Measurements from ENCODE around the gene SLC25A25. TPM values are rescaled to one million over a fixed set of nuclear protein-coding genes. Genes with fewer than 3 reads are reported as not detected.
"Not testable (repeated sequence)": the region's sequence is repeated elsewhere in the genome, so short reads cannot be mapped to it uniquely, and the experiment has no call there.

The SLC25A25 gene
- polyA plus RNA-seq (2013, experiment 1 of 2) = 9.7 TPM
- 10.2 TPM for polyA plus RNA-seq (2013, experiment 2 of 2)

GRCh38 chr9:128067645-128068385, at the start of gene SLC25A25:
SLC25A25 (plus strand) TSS chr9:128068232; CDS start chr9:128068320, 88 bp downstream.
- WGBS = under 1% methylated on average over 67 of the region's 67 CpGs
- peak within 1 kb of the TSS; percentile 95 for H3K27ac ChIP-seq (ENCODE audit: low read depth, low read length)
- H3K4me1 ChIP-seq (ENCODE audit: insufficient read depth, low read length) = peaks cover 25% of the 10 kb centered on the region
- no peaks in the 10 kb centered on the region for H3K9me3 ChIP-seq (ENCODE audit: insufficient read depth, low read depth, low read length)
- H3K4me3 ChIP-seq (ENCODE audit: low read length) = peak within 1 kb of the TSS; percentile 75
- H3K27me3 ChIP-seq (ENCODE audit: insufficient read depth, low read length) = no peaks in the 10 kb centered on the region
- H3K36me3 ChIP-seq (ENCODE audit: insufficient read depth, low read length) = no peaks in the 10 kb centered on the region; the same call in 1 of the 2 replicates
- H3K9ac ChIP-seq (ENCODE audit: low read depth, low read length) = peak within 1 kb of the TSS; percentile 89

- Histone ChIP-seq H3K4me1 (ENCODE audit: insufficient read depth, low read length) (no peaks in the 10 kb centered on the region), H3K9me3 (ENCODE audit: insufficient read depth, low read depth, low read length) (no peaks in the 10 kb centered on the region), H3K9ac (ENCODE audit: low read depth, low read length) (no peak overlapping the region), H3K36me3 (ENCODE audit: insufficient read depth, low read length) (no peaks in the 10 kb centered on the region), H3K4me3 (ENCODE audit: low read length) (no peak overlapping the region), H3K27ac (ENCODE audit: low read depth, low read length) (no peak overlapping the region), H3K27me3 (ENCODE audit: insufficient read depth, low read length) (no peaks in the 10 kb centered on the region)
- WGBS = 81% methylated on average over 4 of the region's 4 CpGs
These were observed 47.3 kb upstream of the SLC25A25 start for GRCh38 chr9:128020692-128021091.

- no peak overlapping the region for H3K9ac ChIP-seq (ENCODE audit: low read depth, low read length)
- no peaks in the 10 kb centered on the region for H3K4me1 ChIP-seq (ENCODE audit: insufficient read depth, low read length)
- H3K36me3 ChIP-seq (ENCODE audit: insufficient read depth, low read length) = no peaks in the 10 kb centered on the region
- no peaks in the 10 kb centered on the region for H3K27me3 ChIP-seq (ENCODE audit: insufficient read depth, low read length)
- no peaks in the 10 kb centered on the region for H3K9me3 ChIP-seq (ENCODE audit: insufficient read depth, low read depth, low read length)
- H3K27ac ChIP-seq (ENCODE audit: low read depth, low read length) = no peak overlapping the region
- 50% methylated on average over 1 of the region's 1 CpG for WGBS
- H3K4me3 ChIP-seq (ENCODE audit: low read length) = no peak overlapping the region
These were observed 46.9 kb upstream of the SLC25A25 start for GRCh38 chr9:128021098-128021497.

- no peak overlapping the region for H3K4me3 ChIP-seq (ENCODE audit: low read length)
- H3K36me3 ChIP-seq (ENCODE audit: insufficient read depth, low read length) = no peaks in the 10 kb centered on the region
- no peaks in the 10 kb centered on the region for H3K27me3 ChIP-seq (ENCODE audit: insufficient read depth, low read length)
- WGBS = 89% methylated on average over 2 of the region's 2 CpGs
- H3K27ac ChIP-seq (ENCODE audit: low read depth, low read length) = no peak overlapping the region
- no peaks in the 10 kb centered on the region for H3K9me3 ChIP-seq (ENCODE audit: insufficient read depth, low read depth, low read length)
- H3K4me1 ChIP-seq (ENCODE audit: insufficient read depth, low read length) = no peaks in the 10 kb centered on the region
- no peak overlapping the region for H3K9ac ChIP-seq (ENCODE audit: low read depth, low read length)
These were observed 45.1 kb upstream of the SLC25A25 start for GRCh38 chr9:128022886-128023285.

- not testable (repeated sequence) for H3K36me3 ChIP-seq (ENCODE audit: insufficient read depth, low read length); H3K9ac ChIP-seq (ENCODE audit: low read depth, low read length); H3K27ac ChIP-seq (ENCODE audit: low read depth, low read length); H3K4me1 ChIP-seq (ENCODE audit: insufficient read depth, low read length); H3K4me3 ChIP-seq (ENCODE audit: low read length); H3K9me3 ChIP-seq (ENCODE audit: insufficient read depth, low read depth, low read length); H3K27me3 ChIP-seq (ENCODE audit: insufficient read depth, low read length)
- 92% methylated on average over 10 of the region's 12 CpGs for WGBS
These were observed 44.4 kb upstream of the SLC25A25 start for GRCh38 chr9:128023671-128024070.

- Histone ChIP-seq H3K36me3 (ENCODE audit: insufficient read depth, low read length) (no peaks in the 10 kb centered on the region), H3K27me3 (ENCODE audit: insufficient read depth, low read length) (no peaks in the 10 kb centered on the region), H3K4me3 (ENCODE audit: low read length) (no peak overlapping the region), H3K9ac (ENCODE audit: low read depth, low read length) (no peak overlapping the region), H3K27ac (ENCODE audit: low read depth, low read length) (no peak overlapping the region), H3K9me3 (ENCODE audit: insufficient read depth, low read depth, low read length) (no peaks in the 10 kb centered on the region), H3K4me1 (ENCODE audit: insufficient read depth, low read length) (no peaks in the 10 kb centered on the region)
- 91% methylated on average over 4 of the region's 5 CpGs for WGBS
These were observed 43.2 kb upstream of the SLC25A25 start for GRCh38 chr9:128024761-128025308.

- 79% methylated on average over 4 of the region's 4 CpGs for WGBS
- no peaks in the 10 kb centered on the region for H3K27me3 ChIP-seq (ENCODE audit: insufficient read depth, low read length)
These were observed 42.3 kb upstream of the SLC25A25 start for GRCh38 chr9:128025736-128026135.

GRCh38 chr9:128026255-128026772, 41.7 kb upstream of the SLC25A25 start:
- Histone ChIP-seq H3K9me3 (ENCODE audit: insufficient read depth, low read depth, low read length) (no peaks in the 10 kb centered on the region), H3K4me3 (ENCODE audit: low read length) (no peak overlapping the region), H3K4me1 (ENCODE audit: insufficient read depth, low read length) (no peaks in the 10 kb centered on the region), H3K27ac (ENCODE audit: low read depth, low read length) (no peak overlapping the region), H3K27me3 (ENCODE audit: insufficient read depth, low read length) (no peaks in the 10 kb centered on the region), H3K36me3 (ENCODE audit: insufficient read depth, low read length) (no peaks in the 10 kb centered on the region), H3K9ac (ENCODE audit: low read depth, low read length) (no peak overlapping the region)
- WGBS = 93% methylated on average over 12 of the region's 12 CpGs

More at GRCh38 chr9:128025736-128026135, 42.3 kb upstream of the SLC25A25 start:
- no peak overlapping the region for H3K4me3 ChIP-seq (ENCODE audit: low read length)
- no peaks in the 10 kb centered on the region for H3K9me3 ChIP-seq (ENCODE audit: insufficient read depth, low read depth, low read length)
- H3K36me3 ChIP-seq (ENCODE audit: insufficient read depth, low read length) = no peaks in the 10 kb centered on the region
- H3K27ac ChIP-seq (ENCODE audit: low read depth, low read length) = no peak overlapping the region
- no peak overlapping the region for H3K9ac ChIP-seq (ENCODE audit: low read depth, low read length)
- H3K4me1 ChIP-seq (ENCODE audit: insufficient read depth, low read length) = no peaks in the 10 kb centered on the region

GRCh38 chr9:128026773-128027541, 41.1 kb upstream of the SLC25A25 start:
- WGBS = 85% methylated on average over 11 of the region's 11 CpGs
- Histone ChIP-seq H3K9ac (ENCODE audit: low read depth, low read length) (no peak overlapping the region), H3K27ac (ENCODE audit: low read depth, low read length) (no peak overlapping the region; the same call in 1 of the 2 replicates)

GRCh38 chr9:128027705-128028104, 40.3 kb upstream of the SLC25A25 start:
- no peaks in the 10 kb centered on the region for H3K9me3 ChIP-seq (ENCODE audit: insufficient read depth, low read depth, low read length)
- no peaks in the 10 kb centered on the region for H3K4me1 ChIP-seq (ENCODE audit: insufficient read depth, low read length)
- 89% methylated on average over 4 of the region's 4 CpGs for WGBS
- H3K4me3 ChIP-seq (ENCODE audit: low read length) = no peak overlapping the region
- no peak overlapping the region for H3K27ac ChIP-seq (ENCODE audit: low read depth, low read length)
- H3K36me3 ChIP-seq (ENCODE audit: insufficient read depth, low read length) = no peaks in the 10 kb centered on the region
- H3K27me3 ChIP-seq (ENCODE audit: insufficient read depth, low read length) = no peaks in the 10 kb centered on the region
- no peak overlapping the region for H3K9ac ChIP-seq (ENCODE audit: low read depth, low read length)

More at GRCh38 chr9:128026773-128027541, 41.1 kb upstream of the SLC25A25 start:
- H3K4me1 ChIP-seq (ENCODE audit: insufficient read depth, low read length) = no peaks in the 10 kb centered on the region
- H3K27me3 ChIP-seq (ENCODE audit: insufficient read depth, low read length) = no peaks in the 10 kb centered on the region
- no peak overlapping the region for H3K4me3 ChIP-seq (ENCODE audit: low read length)
- H3K36me3 ChIP-seq (ENCODE audit: insufficient read depth, low read length) = no peaks in the 10 kb centered on the region
- H3K9me3 ChIP-seq (ENCODE audit: insufficient read depth, low read depth, low read length) = no peaks in the 10 kb centered on the region

- no peaks in the 10 kb centered on the region for H3K9me3 ChIP-seq (ENCODE audit: insufficient read depth, low read depth, low read length)
- no peak overlapping the region for H3K4me3 ChIP-seq (ENCODE audit: low read length)
- no peaks in the 10 kb centered on the region for H3K36me3 ChIP-seq (ENCODE audit: insufficient read depth, low read length)
- H3K9ac ChIP-seq (ENCODE audit: low read depth, low read length) = no peak overlapping the region
- no peaks in the 10 kb centered on the region for H3K4me1 ChIP-seq (ENCODE audit: insufficient read depth, low read length)
- no peak overlapping the region for H3K27ac ChIP-seq (ENCODE audit: low read depth, low read length)
- no peaks in the 10 kb centered on the region for H3K27me3 ChIP-seq (ENCODE audit: insufficient read depth, low read length)
- 77% methylated on average over 4 of the region's 4 CpGs for WGBS
These were observed 34.4 kb upstream of the SLC25A25 start for GRCh38 chr9:128033609-128034008.
